GM11168 (cell line): ENCODE data around the gene FNDC10.

Experiments
- in situ Hi-C: fragments of 300-500 bp; cut with MboI; formaldehyde crosslinking; loops from one replicate; pipeline ENCODE4 v1.12.0; 2022; ENCODE audit warnings: low sequenced_read_pairs; ENCODE audit not compliant: unreplicated experiment

The FNDC10 gene

GRCh38 chr1:1628754-1629429 lies 29.0 kb upstream of the FNDC10 start:
- in situ Hi-C loops, result no loop called here

DNA sequence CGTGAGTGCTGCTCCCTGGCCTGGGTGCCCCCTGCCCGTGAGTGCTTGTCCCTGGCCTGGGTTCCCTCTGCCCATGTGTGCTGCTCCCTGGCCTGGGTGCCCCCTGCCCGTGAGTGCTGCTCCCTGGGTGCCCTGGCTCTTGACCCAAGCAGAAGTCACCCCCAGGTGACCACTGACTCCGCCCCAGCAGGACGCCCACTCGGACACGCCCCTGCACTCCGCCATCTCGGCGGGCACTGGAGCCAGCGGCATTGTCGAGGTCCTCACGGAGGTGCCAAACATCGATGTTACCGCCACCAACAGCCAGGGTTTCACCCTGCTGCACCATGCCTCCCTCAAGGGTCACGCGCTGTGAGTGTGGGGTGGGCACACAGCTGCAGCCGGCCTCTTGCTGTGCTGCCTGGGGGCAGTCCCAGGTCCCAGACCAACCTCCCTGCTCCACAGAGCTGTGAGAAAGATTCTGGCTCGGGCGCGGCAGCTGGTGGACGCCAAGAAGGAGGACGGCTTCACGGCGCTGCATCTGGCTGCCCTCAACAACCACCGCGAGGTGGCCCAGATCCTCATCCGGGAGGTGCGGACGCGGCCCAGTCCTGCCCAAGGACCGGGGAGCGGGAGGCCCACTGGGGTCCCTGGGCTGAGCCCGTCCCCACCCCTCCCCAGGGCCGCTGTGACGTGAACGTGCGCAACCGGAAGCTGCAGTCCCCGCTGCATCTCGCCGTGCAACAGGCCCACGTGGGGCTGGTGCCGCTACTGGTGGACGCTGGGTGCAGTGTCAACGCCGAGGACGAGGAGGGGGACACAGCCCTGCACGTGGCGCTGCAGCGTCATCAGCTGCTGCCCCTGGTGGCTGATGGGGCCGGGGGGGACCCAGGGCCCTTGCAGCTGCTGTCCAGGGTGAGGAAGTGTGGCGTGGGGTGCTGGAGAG lies 28.2 kb upstream of the FNDC10 start:
- in situ Hi-C loops, result no loop called here

- in situ Hi-C loops, result no loop called here
These were observed 27.4 kb upstream of the FNDC10 start for GRCh38 chr1:1627261-1627828.

DNA sequence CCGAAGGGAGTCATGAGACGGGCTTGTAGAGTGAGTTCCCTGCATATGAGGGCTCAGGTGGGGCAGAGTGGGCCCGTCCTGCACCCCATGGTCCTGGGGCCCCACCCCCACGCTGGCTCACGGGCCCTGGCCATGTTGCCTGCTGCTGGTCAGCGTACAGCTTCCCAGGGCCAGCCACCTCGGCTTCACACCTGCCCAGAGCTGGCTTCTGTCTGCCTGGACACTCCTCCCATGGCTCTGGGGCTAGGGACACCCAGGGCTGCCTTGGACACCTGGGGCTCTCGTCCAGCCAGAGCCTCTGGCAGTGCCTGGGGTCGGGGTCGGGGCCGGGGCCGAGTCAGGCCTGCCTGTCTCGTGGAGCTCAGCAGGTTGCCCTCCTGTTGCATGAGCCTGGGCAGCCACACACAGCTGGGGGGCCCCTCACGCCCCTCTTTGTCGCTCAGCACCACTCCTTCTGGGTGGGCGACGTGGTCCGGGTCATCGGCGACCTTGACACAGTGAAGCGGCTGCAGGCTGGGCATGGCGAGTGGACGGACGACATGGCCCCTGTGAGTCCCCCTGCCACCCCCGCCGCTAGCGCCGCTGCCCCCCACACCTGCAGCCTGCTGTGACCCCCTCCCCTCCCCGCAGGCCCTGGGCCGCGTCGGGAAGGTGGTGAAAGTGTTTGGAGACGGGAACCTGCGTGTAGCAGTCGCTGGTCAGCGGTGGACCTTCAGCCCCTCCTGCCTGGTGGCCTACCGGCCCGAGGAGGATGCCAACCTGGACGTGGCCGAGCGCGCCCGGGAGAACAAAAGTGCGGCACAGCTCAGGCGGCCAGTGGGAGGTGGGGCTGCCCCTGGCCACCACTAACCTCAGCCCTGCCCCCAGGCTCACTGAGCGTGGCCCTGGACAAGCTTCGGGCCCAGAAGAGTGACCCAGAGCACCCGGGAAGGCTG lies 26.5 kb upstream of the FNDC10 start:
- in situ Hi-C loops, result no loop called here

DNA sequence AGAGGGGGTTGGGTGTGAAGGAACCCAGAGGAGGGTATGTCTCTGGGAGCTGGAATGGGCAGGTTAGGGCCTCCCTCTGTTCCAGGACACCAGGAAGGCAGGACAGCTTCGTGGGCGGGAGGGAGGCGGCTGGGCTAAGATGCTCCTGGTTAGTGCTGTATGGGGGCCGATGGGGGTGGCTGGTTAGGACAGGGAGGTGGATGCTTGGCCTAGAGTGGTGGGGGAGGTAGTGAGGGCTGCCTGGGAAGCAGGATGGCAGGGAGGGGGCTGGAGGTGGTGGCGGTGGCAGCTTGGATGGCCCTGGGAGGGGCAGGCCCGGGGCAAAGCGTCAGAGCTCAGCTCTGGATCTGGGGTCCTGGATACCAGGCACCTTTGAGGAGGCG lies 25.9 kb upstream of the FNDC10 start:
- in situ Hi-C loops, result no loop called here

DNA sequence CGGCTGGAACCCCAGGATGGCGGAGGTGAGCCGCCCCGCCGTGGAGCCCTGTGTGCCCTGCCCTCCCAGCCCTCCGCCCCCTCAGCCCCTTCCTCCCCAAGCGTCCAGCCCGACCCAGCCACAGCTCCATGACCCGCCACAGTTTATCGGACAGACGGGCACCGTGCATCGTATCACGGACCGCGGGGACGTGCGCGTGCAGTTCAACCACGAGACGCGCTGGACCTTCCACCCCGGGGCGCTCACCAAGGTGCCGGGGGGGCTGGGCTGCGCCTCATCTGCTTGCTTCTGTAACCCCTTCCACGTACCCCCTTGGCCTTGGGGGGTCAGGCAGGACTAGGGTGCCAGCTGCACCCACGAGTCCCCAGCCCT lies 25.5 kb upstream of the FNDC10 start:
- in situ Hi-C loops, result no loop called here

GRCh38 chr1:1624443-1625403 lies 24.8 kb upstream of the FNDC10 start:
- in situ Hi-C loops, result no loop called here

DNA sequence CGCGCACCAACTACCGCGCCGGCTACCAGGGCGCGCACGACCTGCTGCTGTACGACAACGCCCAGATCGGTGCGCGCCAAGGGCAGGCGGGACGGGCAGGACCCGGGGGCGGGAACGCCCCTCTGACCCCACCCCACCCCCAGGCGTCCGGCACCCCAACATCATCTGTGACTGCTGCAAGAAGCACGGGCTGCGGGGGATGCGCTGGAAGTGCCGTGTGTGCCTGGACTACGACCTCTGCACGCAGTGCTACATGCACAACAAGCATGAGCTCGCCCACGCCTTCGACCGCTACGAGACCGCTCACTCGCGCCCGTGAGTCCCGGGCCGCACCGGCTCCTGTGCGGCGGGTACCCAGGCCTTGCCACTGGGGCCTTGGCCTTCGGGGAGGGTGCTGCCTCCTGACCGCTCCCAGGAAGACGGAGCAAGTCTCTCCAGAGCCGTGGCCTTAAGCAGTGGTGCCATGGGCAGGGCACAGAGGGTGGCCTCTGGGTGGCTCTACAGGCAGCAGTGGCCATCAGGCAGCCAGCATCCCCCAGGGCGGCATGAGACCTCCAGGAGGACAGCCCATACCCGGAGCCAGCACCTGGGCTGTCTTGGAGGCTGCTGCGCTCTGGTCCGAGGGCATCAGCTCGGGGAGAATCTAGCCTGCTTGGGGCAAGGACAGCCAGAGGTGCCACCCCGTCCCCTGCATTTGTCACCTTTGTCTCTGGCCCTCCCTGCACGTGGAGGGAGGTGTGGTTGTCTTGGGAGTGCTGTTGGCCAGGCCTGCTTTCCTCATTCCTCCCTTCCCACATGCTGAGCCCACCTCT lies 23.9 kb upstream of the FNDC10 start:
- in situ Hi-C loops, result no loop called here

DNA sequence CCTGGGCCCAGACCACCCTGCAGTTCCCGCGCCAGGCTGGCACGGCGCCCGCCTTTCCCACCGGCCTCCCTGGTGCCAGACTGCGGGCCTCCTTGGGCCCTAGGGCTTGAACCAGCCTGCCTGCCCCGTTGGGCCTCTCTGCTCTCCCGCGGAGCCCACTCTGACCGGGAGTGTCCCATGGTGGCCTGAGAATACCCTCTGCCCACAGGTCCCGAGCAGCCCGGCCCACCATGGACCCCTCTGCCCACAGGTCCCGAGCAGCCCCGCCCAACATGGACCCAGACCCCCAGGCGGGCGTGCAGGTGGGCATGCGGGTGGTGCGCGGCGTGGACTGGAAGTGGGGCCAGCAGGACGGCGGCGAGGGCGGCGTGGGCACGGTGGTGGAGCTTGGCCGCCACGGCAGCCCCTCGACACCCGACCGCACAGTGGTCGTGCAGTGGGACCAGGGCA lies 23.3 kb upstream of the FNDC10 start:
- in situ Hi-C loops, result no loop called here

DNA sequence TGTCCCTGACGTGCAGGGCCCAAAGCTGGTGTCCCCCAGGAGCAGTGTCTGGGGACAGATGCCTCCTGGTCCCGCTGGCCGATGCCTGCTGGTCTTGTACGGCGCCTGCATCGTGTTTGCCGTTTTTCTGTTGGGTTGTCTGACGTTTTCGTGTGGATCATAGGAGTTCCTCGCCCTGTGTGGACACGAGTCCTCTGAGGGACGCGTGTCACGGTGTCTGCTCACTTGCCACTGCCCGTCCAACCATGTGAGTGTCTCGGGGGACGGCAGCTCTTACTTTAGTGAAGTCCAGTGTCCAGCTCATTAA lies 22.8 kb upstream of the FNDC10 start:
- in situ Hi-C loops, result no loop called here

- in situ Hi-C loops, result no loop called here
These were observed 22.3 kb upstream of the FNDC10 start for GRCh38 chr1:1622010-1622787.

DNA sequence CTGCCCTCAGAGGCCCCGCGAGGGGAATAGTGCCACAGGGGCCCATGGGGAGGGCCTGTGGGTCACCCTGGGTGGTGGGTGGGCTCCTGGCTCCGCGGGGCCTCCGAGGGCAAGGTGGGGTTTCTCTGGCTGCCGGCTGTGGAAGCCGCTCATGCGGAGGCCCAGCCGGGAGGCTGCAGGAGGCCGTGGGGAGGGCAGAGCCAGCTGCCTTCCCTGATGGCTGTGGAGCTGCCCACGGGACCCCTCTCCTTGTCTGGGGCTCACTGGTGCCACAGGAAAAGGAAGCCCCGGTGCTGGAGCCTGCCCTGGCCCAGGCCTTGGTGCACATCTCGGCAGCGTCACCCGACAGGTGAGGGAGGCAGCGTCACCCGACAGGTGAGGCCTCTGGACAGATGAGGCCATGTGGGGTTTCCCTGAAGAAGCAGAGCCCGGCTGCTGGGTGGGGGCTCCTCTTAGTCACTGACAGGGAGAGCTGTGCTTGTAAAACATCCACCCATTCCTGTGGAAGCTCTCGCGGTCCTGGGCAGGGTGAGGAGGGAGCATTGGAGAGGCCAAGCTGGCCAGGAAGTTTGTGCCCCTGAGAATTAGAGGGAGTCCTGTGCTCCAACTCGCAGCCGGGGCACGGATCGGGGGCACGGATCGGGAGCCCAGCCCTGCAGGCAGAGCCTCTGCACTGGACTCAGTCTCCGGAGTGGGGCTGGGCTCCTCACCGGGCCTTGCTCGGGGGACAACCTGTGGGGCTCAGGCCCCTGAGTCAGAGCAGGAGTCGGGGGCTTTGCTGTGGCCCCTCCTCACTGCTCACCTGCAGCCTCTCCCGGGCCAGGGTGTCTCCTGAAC lies 21.5 kb upstream of the FNDC10 start:
- in situ Hi-C loops, result no loop called here

- in situ Hi-C loops, result no loop called here
These were observed 20.7 kb upstream of the FNDC10 start for GRCh38 chr1:1620433-1621139.

DNA sequence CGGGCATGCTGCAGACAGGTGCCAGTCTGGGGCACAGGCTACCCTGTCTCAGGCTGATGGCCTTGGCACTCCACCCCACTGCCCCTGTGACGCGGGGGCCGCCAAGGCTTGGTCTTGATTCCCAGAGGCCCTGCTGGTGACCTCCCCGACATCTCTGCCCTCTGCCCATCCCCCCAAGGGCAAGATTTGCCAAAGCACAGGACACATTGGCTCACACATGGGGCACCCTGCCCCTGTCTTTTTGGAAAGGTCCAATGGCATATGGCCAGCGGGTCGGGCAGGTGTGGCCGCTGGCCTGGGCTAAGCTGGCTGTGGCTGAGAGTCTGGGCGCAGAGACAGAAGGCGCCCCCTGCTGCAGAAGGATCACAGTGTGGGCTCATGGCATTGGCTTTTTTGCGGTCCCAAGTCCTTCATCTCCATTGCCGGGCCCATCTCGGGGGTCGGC lies 20.0 kb upstream of the FNDC10 start:
- in situ Hi-C loops, result no loop called here

DNA sequence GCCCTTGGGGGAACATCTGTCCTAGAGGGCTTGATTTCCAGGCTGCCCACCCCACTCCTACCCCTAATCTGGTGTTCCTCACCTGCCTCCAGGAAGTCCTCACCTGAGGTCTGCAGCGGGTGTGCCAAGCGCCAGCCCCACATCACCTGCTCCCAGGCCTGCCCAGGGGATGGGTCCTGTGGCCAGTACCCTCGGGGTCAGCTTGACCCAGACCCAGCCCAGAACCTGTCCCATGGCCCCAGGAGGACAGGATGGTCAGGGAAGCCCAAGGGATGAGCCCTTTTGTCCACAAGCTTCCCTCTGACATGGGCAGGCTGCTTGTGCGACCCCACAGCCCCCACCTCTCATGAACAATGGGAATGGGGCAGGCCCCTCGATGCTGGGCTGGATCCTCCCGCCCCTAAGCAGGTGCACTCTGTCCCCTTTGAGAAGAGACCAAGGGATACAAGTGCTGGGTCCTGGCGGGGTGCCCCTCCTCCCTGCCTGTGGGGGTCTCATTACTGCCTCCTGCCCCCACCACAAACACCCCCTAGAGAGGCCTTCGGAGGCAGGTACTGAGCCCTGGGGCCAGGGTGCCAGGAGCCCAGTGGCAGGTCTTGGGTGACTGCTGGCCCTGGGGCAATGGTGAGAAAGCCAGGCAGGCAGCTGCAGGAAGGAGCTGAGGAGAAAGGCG lies 18.6 kb upstream of the FNDC10 start:
- in situ Hi-C loops, result no loop called here

DNA sequence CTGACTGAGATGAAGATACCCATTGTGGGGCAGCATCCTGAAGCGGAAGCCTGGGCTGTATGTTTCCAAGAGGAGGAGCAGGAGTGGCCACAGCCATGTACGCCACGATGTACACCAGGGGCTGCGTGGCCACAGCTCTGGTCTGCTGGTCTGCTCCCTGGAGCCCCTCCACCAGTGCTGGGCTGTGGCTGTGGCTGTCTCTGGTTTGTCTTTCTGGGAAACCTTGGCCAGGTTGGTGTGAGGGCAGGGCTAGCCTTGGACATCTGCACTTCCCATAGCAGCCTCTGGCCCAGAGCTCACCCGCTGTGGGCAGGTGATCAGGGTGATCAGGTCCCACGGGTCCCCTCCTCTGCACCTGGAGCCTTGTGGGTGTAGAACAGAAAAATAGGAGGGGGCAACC lies 18.0 kb upstream of the FNDC10 start:
- in situ Hi-C loops, result no loop called here
